ENCODE measurements around the gene NUDT21.
A peak's percentile ranks its signal among the peaks of the same experiment; 100 is the strongest.
"Not testable (repeated sequence)": the region's sequence is repeated elsewhere in the genome, so short reads cannot be mapped to it uniquely, and the experiment has no call there.

The NUDT21 gene

GRCh38 chr16:56450986-56451752 is at the start of gene NUDT21, which contains the start of gene OGFOD1:
Gene NUDT21, minus strand, starts transcription at chr16:56451332. Its CDS starts 130 bp downstream, at chr16:56451202.
Gene OGFOD1, plus strand, starts transcription at chr16:56451554. Its CDS starts 59 bp downstream, at chr16:56451613.
- peak; percentile 2 for TF ChIP-seq CTCF (IDR thresholded peaks at IDR 0.05; ENCODE audit: low read depth, low read length, missing control alignments)
- peak within 1 kb of the TSS; percentile 80 for H3K4me3 ChIP-seq (ENCODE audit: low read depth, low read length)
- DNase-seq (ENCODE audit: low read depth): peak; percentile 96
- in situ Hi-C loops (cut with HindIII; ENCODE audit: low sequenced_read_pairs): no loop called here

- DNase-seq (ENCODE audit: low read depth): no peak
- no peak for TF ChIP-seq CTCF (IDR thresholded peaks at IDR 0.05; ENCODE audit: low read depth, low read length, missing control alignments)
- in situ Hi-C loops (cut with HindIII; ENCODE audit: low sequenced_read_pairs): no loop called here
- no peak overlapping the region for H3K4me3 ChIP-seq (ENCODE audit: low read depth, low read length)
Observed at GRCh38 chr16:56493815-56494214, 42.7 kb upstream of the NUDT21 start.

- H3K4me3 ChIP-seq (ENCODE audit: low read depth, low read length): no peak overlapping the region
- DNase-seq (ENCODE audit: low read depth): no peak
- in situ Hi-C loops (cut with HindIII; ENCODE audit: low sequenced_read_pairs): no loop called here
- TF ChIP-seq CTCF (IDR thresholded peaks at IDR 0.05; ENCODE audit: low read depth, low read length, missing control alignments): no peak
Observed at GRCh38 chr16:56493126-56493525, 42.0 kb upstream of the NUDT21 start.

- no peak for DNase-seq (ENCODE audit: low read depth)
- no peak overlapping the region for H3K4me3 ChIP-seq (ENCODE audit: low read depth, low read length)
- no peak for TF ChIP-seq CTCF (IDR thresholded peaks at IDR 0.05; ENCODE audit: low read depth, low read length, missing control alignments)
- in situ Hi-C loops (cut with HindIII; ENCODE audit: low sequenced_read_pairs): no loop called here
Observed at GRCh38 chr16:56491657-56492261, 40.6 kb upstream of the NUDT21 start.

- in situ Hi-C loops (cut with HindIII; ENCODE audit: low sequenced_read_pairs); H3K4me3 ChIP-seq (ENCODE audit: low read depth, low read length); DNase-seq (ENCODE audit: low read depth): not testable (repeated sequence)
Observed at GRCh38 chr16:56488868-56489267, 37.7 kb upstream of the NUDT21 start.

GRCh38 chr16:56488035-56488434 is 36.9 kb upstream of the NUDT21 start:
- TF ChIP-seq CTCF (IDR thresholded peaks at IDR 0.05; ENCODE audit: low read depth, low read length, missing control alignments): no peak
- no peak overlapping the region for H3K4me3 ChIP-seq (ENCODE audit: low read depth, low read length)
- in situ Hi-C loops (cut with HindIII; ENCODE audit: low sequenced_read_pairs): no loop called here
- DNase-seq (ENCODE audit: low read depth): no peak

- no peak for DNase-seq (ENCODE audit: low read depth)
- no peak for TF ChIP-seq CTCF (IDR thresholded peaks at IDR 0.05; ENCODE audit: low read depth, low read length, missing control alignments)
- no peak overlapping the region for H3K4me3 ChIP-seq (ENCODE audit: low read depth, low read length)
- in situ Hi-C loops (cut with HindIII; ENCODE audit: low sequenced_read_pairs): no loop called here
Observed at GRCh38 chr16:56483394-56483793, 32.3 kb upstream of the NUDT21 start.

All from astrocyte of the cerebellum (primary cell).